ENCODE data around the gene CLPSL2. TPM values are rescaled to one million over a fixed set of nuclear protein-coding genes. Genes with fewer than 3 reads are reported as not detected.

The CLPSL2 gene
- total RNA-seq, 4 donors from 2014 or later = not detected

GRCh38 chr6:35754452-35755277 lies 21.7 kb upstream of the CLPSL2 start:
- DNase-seq = no peak
- TF ChIP-seq POLR2A (IDR thresholded peaks at IDR 0.05) (no peak), CTCF (IDR thresholded peaks at IDR 0.05) (no peak), POLR2AphosphoS5 (IDR thresholded peaks at IDR 0.05) (no peak), EP300 (IDR thresholded peaks at IDR 0.05; ENCODE audit: low read depth) (no peak)
- intact Hi-C loops (cut with DNase I; ENCODE audit: low total_unique reads) = no loop called here
- H3K27me3 ChIP-seq = peaks cover 8% of the 10 kb centered on the region
- in situ Hi-C loops (cut with MboI; ENCODE audit: low pct_ligation_motif_present in 1 of 4, low pct_unique_long_range_greater_than_20kb in 1 of 4, low sequenced_read_pairs in 3 of 4) = no loop called here
- no peak overlapping the region for H3K4me3 ChIP-seq
- H3K9me3 ChIP-seq = no peaks in the 10 kb centered on the region
- no peaks in the 10 kb centered on the region for H3K4me1 ChIP-seq
- WGBS, 2 donors (ENCODE audit: low coverage in 1 of 2) = 83% methylated on average over 6 of the region's 6 CpGs; no CpG with 5 or more reads in 1 of the 2 donors
- H3K36me3 ChIP-seq = no peaks in the 10 kb centered on the region
- H3K27ac ChIP-seq = no peak overlapping the region

- no peak for DNase-seq
- Histone ChIP-seq H3K9me3 (no peaks in the 10 kb centered on the region), H3K27me3 (peaks cover 15% of the 10 kb centered on the region), H3K4me1 (no peaks in the 10 kb centered on the region), H3K27ac (no peak overlapping the region), H3K4me3 (no peak overlapping the region), H3K36me3 (no peaks in the 10 kb centered on the region)
- TF ChIP-seq EP300 (IDR thresholded peaks at IDR 0.05; ENCODE audit: low read depth) (no peak), POLR2AphosphoS5 (IDR thresholded peaks at IDR 0.05) (no peak), CTCF (IDR thresholded peaks at IDR 0.05) (no peak), POLR2A (IDR thresholded peaks at IDR 0.05) (no peak)
- intact Hi-C loops (cut with DNase I; ENCODE audit: low total_unique reads) (no loop called here), in situ Hi-C loops (cut with MboI; ENCODE audit: low pct_ligation_motif_present in 1 of 4, low pct_unique_long_range_greater_than_20kb in 1 of 4, low sequenced_read_pairs in 3 of 4) (no loop called here)
- WGBS, 2 donors (ENCODE audit: low coverage in 1 of 2) = 55 to 60% methylated on average over 1 to 3 of the region's 3 CpGs
Measured at GRCh38 chr6:35755278-35755924, 21.0 kb upstream of the CLPSL2 start.

GRCh38 chr6:35757456-35758123 lies 18.8 kb upstream of the CLPSL2 start:
- in situ Hi-C loops (cut with MboI; ENCODE audit: low pct_ligation_motif_present in 1 of 4, low pct_unique_long_range_greater_than_20kb in 1 of 4, low sequenced_read_pairs in 3 of 4) = no loop called here
- 48 to 65% methylated on average over 3 to 10 of the region's 10 CpGs for WGBS, 2 donors (ENCODE audit: low coverage in 1 of 2)
- DNase-seq = no peak

More at GRCh38 chr6:35757456-35758123, 18.8 kb upstream of the CLPSL2 start:
- Histone ChIP-seq H3K9me3 (no peaks in the 10 kb centered on the region), H3K4me3 (no peak overlapping the region), H3K27ac (no peak overlapping the region), H3K4me1 (no peaks in the 10 kb centered on the region), H3K27me3 (peaks cover 37% of the 10 kb centered on the region), H3K36me3 (no peaks in the 10 kb centered on the region)
- intact Hi-C loops (cut with DNase I; ENCODE audit: low total_unique reads) = no loop called here
- TF ChIP-seq CTCF (IDR thresholded peaks at IDR 0.05) (no peak), POLR2AphosphoS5 (IDR thresholded peaks at IDR 0.05) (no peak), POLR2A (IDR thresholded peaks at IDR 0.05) (no peak), EP300 (IDR thresholded peaks at IDR 0.05; ENCODE audit: low read depth) (no peak)

All from transverse colon (tissue), 4 donors.